GM12801 (cell line): ENCODE results near the gene IL17B.

Experiments used
- CTCF ChIP-seq: IDR thresholded peaks from one replicate; pipeline ENCODE4 v1.5.1; 2011; ENCODE audit warnings: control low read depth; ENCODE audit not compliant: insufficient read length; ENCODE audit errors: extremely low read depth

IL17B gene

DNA sequence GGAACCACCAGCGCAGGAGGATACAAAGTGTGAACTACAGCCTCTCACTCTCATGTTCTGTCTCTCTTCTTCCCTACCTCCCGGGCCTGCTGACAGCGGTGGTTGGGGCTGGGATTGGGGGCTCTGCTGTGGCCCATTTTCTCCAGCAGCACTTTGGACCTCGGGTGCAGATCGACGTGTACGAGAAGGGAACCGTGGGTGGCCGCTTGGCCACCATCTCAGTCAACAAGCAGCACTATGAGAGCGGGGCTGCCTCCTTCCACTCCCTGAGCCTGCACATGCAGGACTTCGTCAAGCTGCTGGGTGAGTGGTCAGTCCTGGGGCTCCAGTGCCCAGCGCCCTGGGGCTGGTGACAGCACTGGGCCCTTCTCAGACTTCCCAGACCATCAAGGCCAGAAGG is 16.6 kb downstream of the IL17B start:
- no peak for TF ChIP-seq CTCF

- no peak for TF ChIP-seq CTCF
Observed at GRCh38 chr5:149360272-149360671, 18.8 kb downstream of the IL17B start.

- no peak for TF ChIP-seq CTCF
Observed at GRCh38 chr5:149358868-149359495, 20.1 kb downstream of the IL17B start.

DNA sequence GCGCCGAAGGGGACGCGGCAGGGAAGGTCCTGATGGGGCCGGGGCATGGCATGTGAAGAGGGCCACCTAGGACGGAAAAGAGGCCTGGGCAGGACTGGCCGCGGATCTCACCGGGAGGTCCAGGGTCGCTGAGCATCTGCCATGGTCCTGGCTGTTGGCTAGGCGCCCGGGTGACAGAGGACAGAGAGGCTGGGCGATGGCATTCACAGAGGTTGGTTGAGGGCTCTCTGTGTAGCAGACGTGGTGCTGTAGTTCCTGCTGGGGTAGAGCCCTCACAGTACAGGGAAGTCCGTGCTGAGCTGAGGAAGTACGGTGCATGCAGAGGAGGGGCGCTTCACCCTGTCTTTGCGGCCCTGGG is 20.8 kb downstream of the IL17B start:
- no peak for TF ChIP-seq CTCF

DNA sequence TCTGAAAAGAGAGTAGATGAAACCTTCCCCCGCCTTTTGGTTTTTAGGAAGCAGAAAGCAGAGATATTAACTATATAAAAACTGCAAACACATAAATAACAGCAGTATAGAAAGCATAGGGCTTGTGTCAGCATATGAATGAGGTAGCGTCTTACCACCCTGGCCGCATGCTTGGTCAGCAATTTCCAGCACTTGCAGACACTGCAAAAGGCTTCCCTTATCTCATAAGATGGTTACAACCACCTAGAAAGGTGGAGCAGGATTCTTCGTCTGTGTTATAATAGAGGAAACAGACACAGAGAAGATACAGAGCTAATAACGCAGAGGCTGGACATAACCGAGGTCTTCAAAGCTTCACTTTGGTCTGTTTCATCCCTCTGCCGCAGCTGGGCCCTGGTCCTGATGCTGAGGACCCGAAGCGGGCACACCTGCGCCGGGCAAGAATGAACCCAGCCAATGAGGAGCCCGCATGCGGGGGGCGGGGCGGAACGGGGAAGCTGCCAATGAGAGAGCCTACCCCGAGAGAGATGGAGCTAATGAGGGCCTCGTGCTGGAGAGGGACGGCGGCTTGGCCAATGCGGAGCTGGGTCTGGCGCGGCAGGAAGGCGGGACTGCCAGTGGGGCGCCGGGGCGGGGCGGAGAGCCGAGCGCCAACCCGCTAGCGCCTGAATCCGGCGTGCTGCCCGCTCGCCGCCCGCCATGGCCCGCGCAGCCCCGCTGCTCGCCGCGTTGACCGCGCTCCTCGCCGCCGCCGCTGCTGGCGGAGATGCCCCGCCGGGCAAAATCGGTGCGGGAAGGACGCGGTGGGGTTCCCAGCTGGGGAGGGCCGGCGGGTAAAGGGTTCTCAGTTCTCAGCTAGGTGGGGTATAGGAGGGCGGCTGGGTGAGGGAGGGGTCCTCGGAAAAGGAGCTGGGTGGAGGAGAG is 21.5 kb downstream of the IL17B start, which contains the start of gene PCYOX1L:
Gene PCYOX1L (plus strand): TSS at position 677 of the 924 bp plus-strand sequence. CDS start 23 bp downstream, at position 700.
- TF ChIP-seq CTCF: no peak

GRCh38 chr5:149356391-149356790 is 22.7 kb downstream of the IL17B start:
- no peak for TF ChIP-seq CTCF

- TF ChIP-seq CTCF: no peak
Observed at GRCh38 chr5:149355688-149356087, 23.4 kb downstream of the IL17B start.
